NOMO-1 (cell line): ENCODE results near the gene APOBEC4.
A peak's percentile ranks its signal among the peaks of the same experiment; 100 is the strongest.

ENCODE experiments used
- DNase-seq, 2 experiments: peaks; one replicate each; lab custom pipeline; 2025; ENCODE audit not compliant: unreplicated experiment in 2 of 2; lab: John Stamatoyannopoulos, UW

Gene APOBEC4

DNA sequence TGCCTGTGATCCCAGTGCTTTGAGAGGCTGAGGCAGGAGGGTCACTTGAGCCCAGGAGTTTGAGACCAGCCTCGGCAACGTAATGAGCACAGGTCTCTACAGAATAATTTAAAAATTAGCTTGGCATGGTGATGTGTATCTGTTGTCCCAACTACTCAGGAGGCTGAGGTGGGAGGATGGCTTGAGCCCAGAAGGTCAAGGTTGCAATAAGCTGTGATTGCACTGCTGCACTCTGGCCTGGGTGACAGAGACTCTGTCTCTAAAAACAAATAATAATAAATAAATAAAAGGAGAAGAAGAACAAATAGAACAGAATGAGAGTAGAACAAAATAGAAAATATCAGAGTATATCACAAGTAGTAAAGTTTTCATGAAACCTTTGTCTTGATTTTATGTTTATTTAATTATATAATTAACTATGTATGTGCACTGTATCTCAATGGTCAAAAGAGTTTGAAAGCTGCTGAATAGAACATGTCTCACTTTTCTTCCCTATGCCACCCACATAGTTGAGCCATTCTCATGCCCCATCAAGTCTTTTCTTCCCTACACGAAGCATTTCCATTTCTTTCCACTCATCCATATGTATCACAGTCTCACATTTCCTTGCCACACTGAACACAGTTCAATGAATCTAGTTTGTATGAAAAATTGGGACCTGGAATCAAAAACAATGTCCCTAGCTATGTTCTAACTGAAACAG lies 22.9 kb upstream of the APOBEC4 start:
- DNase-seq = no peak

DNA sequence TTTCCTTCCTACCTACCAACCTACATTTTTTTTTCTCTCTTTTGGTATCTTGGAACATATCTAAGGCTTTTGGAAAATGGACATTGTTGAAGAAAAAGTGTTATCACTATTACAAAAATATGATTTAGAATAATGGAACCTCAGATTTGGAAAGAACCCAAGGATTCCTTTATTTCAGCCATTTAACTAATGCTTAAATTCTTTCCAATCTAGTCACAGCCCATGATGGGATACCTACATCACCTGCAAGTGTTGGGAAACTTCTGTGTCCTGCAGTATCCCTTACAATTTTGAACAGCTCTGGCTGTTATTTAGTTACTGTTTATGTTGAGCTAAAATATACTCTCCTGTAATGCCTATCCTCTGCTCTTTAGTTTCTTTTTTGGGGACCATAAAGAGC lies 22.3 kb upstream of the APOBEC4 start:
- DNase-seq = no peak

DNA sequence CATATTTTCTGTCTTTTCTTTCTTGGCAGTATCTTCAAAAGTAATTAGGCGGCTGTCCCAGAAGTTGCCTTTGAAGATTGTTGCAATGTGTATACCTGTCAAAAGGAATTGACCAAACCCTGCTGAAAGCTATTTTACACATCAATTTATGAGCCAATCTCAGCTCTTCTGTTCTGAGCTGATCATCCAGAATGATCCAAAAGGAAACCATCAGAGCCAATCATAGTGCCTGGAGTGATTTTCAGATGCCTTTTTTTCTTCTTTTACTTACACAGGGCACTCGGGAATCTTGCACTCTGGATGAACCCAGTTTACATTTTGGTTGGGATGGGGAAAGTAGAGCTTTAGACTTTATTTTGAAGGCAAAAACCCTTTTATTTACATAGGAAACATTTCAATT lies 21.8 kb upstream of the APOBEC4 start:
- no peak for DNase-seq

DNA sequence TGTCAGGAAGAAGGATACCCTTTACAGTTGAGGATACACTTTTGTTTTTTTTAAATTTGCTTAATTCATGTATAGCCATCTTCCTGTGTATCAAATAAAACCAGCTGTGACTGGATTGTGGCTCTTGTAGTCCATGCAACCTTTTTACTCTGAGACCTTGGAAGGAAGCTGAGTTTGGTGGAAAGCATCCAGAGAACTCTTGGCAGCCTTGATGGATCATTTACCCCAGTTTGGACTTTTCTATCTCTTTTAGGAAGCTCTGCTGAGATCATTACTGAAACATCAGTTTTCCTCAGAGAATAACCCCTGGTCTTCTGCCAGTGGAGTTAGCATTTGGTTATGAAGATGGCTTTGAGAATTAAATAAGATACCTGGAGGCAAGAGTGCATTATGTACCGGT lies 21.2 kb upstream of the APOBEC4 start:
- no peak for DNase-seq

DNA sequence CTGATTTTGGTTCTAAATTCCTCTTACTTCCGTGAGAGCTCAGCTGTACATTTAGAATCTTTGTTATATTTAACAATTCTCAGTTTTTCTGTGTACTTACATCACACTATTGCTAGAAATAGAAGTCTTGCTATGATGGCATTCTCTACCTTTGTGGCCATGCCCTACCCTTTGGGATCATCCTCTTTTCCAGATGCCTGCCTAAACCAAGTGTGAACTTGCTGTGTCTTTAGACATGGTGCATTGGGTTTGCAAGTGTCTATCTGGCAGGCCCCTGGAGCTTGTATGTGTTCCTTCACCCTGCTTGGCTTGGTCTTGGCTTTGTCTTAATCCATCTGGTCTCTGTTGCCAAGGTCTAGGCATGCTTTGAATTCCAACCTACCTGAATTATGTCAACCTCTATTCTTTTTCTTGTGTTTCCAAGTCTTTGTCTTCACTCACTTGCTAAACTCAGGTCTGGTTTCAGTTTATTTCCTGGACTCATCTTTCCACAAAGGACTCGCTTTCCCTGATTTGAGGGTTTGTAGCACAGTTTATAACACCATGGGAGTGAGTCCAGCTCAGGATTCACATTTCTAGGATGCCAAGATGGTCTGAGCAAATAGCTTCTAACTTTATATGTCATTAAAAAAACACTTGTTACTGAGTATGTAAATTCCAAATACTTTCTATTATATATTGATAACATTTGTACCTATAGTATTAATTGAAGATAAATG lies 20.6 kb upstream of the APOBEC4 start:
- DNase-seq = no peak

DNA sequence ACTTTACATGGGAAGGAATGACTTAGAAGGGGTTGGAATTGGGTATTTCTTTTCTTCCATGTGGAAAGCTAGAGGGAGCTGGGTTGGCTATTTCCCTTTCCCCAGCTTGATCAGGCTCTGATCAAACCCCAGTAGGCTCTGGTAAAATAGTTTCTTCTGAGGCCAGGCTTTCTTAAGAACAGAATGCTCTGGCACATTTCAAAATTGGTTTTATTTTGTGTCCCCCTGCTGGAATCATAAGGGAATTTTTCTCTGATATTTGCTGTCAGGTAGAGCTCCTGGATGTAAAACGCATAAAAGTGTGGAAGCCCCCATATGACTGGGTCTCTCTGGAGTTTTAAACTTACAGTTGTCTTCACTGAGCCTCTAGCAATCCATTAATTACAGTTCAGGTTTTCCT lies 17.1 kb upstream of the APOBEC4 start:
- no peak for DNase-seq

DNA sequence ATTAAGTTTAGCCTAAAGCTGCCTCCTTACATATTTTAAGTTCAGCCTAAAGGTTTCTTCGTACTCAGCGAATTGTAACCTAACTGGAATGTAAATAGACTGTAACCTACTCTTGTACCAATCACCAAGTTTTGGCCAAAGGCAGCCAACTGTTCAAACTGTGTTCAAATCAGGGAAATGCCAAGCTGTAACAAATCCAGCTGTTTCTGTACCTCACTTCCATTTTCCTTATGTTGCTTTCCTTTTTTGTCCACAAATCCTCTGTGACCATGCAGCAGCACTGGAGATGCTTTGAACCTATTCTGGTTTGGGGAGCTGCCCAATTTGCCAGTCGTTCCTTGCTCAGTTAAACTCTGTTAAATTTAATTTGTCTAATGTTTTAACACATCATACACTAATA lies 3.2 kb upstream of the APOBEC4 start:
- no peak for DNase-seq

DNA sequence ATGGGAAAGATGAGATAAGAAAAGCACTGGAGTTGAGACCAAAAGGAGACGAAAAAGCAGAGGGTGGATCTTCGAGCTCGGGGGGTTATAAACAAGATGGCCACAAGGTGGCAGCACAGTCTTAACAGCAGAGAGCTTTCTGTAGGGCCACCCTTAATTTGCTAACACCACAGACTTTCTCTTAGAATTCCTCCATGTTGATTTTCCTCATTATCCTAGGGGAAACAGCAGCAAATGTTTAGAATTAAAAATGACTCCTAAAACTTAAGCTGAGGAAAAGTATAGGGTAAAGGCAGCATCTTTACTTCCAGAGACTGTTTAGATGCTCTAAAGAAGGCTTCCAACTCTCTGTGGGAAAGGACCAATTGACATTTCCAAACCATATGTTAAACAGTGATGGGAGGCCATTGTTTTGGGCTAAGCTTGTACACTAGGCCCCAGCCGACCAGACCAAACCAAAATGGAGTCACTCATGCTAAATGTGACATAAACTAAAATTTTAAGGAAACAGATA lies 2.5 kb upstream of the APOBEC4 start:
- peak; percentile 46 to 67 for DNase-seq

DNA sequence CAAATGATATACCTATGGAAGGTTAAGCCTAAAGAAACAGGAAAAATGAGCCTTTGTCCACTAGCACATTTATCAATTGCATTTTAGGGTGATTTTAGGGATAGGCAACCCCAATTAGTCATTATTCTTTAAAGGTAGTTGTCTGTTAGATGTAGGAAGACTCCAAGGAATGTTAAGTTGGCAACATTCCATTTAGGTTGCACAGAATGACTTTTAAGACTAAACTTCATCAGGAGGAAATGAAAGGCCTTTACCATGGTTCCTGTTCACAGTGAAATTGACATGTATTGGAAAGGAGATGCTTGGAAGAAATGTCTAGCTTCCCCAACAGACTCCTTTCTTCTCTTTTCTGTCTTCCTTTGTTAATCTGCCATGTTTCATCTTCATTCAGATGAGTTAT lies 1.6 kb upstream of the APOBEC4 start:
- no peak for DNase-seq

DNA sequence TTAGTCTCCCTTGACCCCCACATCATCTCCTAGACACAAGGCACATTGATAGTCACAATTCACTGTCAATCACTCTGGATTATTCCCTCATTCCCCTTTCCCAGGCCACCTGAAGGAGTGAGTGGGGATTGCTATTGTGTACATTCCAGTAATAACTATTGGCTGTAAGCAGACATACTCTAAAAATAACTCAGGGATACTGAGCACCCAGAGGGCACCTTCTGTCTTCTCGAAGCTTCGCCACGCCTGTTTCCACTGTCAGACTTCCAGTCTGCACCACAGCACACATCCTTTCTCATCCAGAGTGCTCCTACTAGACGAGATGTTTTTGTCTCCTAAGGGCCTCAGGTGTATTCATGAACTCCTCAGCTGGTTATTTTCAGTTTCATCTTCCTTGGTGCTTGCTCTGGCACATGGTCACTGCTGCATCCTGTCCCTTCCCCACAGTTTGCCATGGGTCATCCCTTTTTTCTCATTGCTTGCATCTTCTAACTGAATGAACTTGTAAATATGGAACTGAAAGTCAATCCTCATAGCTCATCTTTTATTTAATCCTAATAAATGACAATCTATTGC lies 848 bp upstream of the APOBEC4 start:
- DNase-seq = no peak

DNA sequence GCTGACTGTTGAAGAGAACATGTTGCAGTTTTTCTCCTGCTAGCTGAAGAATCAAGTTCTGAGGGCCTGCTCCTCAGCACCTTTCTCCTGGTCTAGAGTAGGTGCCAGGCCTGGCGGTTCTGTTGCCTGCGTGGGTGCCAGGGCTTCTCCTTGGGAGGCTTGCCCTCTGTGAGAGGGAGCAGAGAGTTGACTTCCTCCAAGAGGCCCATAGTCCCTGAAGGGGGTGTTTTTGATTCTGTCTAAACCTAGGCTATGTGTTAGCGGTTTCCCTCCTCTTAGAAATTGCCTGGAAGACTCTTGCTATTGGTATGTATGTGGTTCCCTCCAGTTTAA lies 312 bp upstream of the APOBEC4 start:
- DNase-seq = no peak

DNA sequence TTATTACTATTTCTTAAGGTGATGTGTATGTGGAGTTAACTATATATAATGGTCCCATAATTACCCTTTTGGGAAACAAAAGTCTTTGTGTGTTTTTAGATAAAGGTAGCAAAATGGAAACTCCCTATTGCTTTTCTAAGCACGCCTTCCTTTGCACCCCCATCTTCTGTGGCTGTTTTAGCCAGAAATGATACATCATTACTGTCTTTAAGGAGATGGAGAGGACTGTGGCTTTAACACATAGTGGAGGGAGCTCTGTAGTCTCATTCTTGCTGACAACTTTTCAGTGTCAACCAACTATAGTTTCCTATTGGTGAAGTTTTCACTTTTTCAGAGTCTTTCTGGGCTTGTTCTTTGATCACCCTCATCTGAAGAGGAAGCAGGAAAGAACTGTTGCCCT lies 1.0 kb downstream of the APOBEC4 start:
- no peak for DNase-seq

DNA sequence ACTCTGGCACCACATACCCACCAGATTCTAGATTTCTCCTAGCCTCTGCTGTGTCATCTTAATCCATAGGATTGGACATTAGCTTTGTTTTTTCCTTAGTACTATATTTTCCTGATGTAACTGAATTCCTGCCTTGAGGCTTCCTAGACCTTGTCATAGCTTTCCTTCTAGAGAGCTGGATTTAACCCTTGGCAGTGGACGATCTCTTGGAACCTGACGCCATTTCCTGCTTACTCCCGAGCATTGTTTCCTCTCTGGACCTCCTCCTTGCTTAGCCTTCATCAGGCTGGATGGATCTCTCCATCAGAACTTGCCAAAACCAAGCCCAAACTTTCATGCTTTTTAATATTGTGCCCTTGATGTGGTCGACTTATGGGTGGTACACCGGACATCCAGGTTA lies 1.5 kb downstream of the APOBEC4 start:
- no peak for DNase-seq

DNA sequence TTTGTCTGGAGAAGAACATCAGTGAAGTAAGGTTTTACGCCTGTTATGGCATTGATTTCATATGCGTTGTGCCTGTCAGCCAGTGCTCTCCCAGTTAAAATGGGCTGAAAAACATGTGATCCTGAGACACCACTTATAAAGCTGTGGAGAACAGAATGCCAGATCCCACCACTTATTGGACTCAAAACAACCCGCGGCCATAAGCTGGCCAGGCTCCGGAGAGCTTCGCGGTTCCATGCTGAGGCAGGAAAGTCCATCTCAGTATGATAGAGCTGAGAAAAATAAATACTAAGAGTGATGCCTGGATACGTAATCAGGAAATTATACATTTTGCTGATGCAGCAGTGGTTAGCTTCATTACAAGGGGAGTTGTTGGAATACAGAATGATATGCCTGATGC lies 5.1 kb downstream of the APOBEC4 start:
- DNase-seq = no peak

DNA sequence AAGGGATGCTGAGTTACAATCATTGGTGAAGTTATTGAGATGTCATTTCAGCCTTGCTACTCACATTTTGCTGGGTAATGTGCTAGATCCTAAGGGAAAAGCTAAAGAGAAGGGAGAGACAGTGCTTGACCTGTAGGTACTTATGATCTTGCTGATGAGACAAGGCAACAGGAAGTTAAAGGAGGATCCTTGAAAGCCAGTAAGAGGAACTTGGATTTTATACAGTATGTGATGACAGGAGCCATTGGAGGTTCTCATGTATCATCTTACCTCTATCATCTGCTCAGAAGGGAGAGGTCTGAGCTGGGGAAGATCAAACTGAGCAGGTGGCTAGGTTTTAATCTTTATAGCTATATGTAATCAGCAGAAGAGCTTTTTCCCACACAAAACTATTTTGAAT lies 6.3 kb downstream of the APOBEC4 start:
- DNase-seq = peak in 1 of 2 experiments; percentile 28

DNA sequence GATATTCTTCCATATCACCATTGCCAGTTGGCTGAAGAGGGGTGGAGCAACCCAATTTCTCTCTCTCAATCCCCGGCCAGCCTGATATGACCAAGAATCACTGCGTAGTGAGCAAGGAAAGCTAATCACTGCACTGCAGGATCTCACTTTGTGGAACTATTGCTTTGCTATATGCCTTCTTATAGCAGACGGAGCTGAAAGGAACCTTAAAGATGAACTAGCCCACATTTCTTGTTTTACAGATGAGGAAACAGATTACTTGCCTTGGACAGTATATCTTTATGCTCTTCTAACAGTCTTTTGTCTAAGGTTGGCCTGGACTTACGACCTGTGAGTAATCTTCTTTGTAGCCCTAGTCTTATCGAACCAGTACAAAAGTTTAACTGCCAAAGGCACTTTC lies 7.6 kb downstream of the APOBEC4 start:
- DNase-seq = no peak

DNA sequence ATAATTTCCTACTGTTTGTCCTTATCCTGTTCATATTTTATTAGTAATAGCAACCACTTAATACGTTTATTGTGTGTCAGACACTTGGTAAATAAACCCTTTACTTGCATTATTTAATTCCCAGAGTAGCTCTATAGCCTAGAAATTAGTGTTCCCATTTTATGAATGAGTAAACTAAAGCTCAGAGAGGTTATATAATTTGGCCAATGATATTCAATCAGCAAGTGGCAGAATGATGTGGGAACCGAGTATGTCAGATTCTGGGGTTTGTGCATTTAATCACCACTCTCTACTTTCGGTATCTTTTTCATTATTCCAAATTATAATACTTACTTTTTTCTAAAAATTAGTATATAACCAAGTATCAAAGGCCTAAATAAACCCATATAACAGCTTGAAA lies 10.9 kb downstream of the APOBEC4 start:
- no peak for DNase-seq

DNA sequence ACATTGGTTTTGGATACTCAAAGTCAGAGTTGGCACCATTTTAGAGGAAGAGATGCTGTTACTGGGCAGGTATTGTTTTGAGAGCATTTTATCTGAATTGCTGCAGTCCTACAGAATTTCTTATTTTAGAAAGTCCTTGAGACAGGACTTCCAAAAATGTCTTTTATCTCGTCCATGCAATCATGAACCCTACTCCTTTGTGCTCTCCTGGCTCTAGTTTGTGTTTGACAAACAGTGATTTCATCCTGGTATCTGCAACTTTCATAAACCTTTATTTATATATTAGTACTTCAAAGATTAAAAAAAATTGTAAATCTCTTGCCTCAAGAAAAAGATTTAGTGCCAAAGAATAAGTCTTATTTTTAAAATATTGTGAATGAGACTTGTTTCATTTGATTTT lies 12.9 kb downstream of the APOBEC4 start:
- no peak for DNase-seq

DNA sequence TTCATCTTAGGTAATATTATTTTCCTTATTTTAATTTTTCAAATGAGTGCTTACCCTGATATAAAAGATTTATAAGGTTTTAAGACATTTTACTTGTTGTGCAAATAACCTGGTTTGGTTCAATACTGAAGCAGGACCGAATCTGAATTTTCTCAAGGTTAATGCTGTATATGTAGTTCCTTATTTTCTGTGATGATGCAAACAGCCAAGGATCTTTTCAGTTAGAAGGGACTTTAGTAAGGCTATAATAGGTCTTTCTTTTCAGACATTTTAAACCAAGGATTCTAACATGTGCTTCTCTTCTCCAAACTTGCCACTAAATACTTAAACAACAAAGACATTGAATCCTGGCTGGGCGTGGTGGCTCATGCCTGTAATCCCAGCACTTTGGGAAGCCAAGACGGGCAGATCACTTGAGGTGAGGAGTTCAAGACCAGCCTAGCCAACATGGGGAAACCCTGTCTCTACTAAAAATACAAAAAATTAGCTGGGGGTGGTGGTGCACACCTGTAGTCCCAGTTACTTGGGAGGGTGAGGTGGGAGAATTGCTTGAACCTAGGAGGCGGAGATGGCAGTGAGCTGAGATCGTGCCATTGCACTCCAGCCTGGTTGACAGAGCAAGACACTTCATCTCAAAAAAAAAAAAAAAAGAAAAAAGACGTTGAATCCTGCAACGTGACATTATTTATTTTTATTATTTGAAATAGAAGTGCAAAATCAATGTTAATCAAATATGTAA lies 14.3 kb downstream of the APOBEC4 start:
- peak; percentile 54 to 86 for DNase-seq

DNA sequence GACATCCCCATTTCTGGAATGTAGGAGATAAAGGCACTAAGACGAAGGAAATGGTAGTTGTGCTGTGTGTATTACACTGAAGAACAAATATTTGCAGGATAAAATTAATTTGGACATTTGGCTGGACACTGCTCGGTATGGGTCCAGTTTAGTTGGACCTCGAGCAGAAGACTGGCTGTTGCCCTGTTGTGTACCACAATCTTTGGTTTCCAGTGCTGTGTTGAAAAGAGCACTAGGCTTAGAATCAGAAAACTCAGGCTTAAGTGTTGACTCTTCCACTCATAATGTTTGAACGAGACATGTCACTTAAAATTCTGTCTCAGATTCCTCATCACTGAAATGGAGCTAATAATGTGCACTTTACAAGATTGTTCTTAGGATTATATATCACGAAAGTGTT lies 16.3 kb downstream of the APOBEC4 start:
- DNase-seq = no peak

DNA sequence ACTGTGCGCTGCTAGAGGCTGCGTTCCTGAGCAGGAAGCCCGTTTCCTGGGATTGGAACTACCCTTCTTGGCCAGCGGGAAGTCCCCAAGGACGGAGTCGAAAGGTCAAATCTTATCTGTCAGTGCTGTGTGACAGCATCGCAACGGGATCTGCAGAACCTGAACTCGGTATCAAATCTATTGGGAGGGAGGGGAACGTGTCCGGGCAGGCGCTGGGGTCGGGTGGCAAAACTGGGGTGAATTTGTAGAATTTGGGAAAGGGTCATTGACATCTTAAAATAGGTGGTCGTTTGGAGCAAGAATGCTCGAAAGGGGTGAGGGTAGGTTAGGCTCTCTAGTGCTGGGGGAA lies 16.8 kb downstream of the APOBEC4 start:
- DNase-seq = no peak
